ENCODE results near the gene NMD3.

DNA sequence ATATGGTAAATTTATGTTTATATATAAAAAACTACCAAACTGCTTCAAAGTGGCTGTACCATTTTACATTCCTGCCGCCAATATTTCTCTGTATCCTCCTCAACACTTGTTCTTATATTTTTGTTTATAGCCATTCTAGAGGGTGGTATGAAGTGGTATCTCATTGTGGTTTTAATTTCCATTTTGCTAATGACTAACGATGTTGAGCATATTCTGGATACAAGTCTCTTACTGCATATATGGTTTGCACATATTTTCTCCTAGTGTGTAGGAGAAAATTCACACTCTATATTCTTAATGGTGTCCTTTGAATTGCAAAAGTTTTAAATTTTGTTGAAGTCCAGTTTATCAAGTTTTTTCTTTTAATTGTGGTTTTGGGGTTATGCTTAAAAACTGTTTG, 15.1 kb downstream of the NMD3 start:
- TF ChIP-seq, protein P1, sequence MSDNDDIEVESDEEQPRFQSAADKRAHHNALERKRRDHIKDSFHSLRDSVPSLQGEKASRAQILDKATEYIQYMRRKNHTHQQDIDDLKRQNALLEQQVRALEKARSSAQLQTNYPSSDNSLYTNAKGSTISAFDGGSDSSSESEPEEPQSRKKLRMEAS (CRISPR knock-in tag; IDR thresholded peaks at IDR 0.05), result no peak
- TF ChIP-seq, protein P2, sequence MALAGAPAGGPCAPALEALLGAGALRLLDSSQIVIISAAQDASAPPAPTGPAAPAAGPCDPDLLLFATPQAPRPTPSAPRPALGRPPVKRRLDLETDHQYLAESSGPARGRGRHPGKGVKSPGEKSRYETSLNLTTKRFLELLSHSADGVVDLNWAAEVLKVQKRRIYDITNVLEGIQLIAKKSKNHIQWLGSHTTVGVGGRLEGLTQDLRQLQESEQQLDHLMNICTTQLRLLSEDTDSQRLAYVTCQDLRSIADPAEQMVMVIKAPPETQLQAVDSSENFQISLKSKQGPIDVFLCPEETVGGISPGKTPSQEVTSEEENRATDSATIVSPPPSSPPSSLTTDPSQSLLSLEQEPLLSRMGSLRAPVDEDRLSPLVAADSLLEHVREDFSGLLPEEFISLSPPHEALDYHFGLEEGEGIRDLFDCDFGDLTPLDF (CRISPR knock-in tag; IDR thresholded peaks at IDR 0.05), result no peak
- TF ChIP-seq, protein P3, sequence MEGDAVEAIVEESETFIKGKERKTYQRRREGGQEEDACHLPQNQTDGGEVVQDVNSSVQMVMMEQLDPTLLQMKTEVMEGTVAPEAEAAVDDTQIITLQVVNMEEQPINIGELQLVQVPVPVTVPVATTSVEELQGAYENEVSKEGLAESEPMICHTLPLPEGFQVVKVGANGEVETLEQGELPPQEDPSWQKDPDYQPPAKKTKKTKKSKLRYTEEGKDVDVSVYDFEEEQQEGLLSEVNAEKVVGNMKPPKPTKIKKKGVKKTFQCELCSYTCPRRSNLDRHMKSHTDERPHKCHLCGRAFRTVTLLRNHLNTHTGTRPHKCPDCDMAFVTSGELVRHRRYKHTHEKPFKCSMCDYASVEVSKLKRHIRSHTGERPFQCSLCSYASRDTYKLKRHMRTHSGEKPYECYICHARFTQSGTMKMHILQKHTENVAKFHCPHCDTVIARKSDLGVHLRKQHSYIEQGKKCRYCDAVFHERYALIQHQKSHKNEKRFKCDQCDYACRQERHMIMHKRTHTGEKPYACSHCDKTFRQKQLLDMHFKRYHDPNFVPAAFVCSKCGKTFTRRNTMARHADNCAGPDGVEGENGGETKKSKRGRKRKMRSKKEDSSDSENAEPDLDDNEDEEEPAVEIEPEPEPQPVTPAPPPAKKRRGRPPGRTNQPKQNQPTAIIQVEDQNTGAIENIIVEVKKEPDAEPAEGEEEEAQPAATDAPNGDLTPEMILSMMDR (IDR thresholded peaks at IDR 0.05), result no peak
- no peak for TF ChIP-seq ZNF138 (CRISPR knock-in tag; conservative IDR thresholded peaks at IDR 0.05)
- TF ChIP-seq, protein P4, sequence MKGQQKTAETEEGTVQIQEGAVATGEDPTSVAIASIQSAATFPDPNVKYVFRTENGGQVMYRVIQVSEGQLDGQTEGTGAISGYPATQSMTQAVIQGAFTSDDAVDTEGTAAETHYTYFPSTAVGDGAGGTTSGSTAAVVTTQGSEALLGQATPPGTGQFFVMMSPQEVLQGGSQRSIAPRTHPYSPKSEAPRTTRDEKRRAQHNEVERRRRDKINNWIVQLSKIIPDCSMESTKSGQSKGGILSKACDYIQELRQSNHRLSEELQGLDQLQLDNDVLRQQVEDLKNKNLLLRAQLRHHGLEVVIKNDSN (CRISPR knock-in tag; IDR thresholded peaks at IDR 0.05), result no peak
- no peak for TF ChIP-seq ZNF512 (CRISPR knock-in tag; IDR thresholded peaks at IDR 0.05; ENCODE audit: borderline replicate concordance)
